ENCODE measurements around the gene GNAO1.
A peak's percentile ranks its signal among the peaks of the same experiment; 100 is the strongest.

The GNAO1 gene

GRCh38 chr16:56242740-56243139 lies 51.5 kb downstream of the GNAO1 start:
- DNase-seq, result no peak

GRCh38 chr16:56244612-56245011 lies 53.3 kb downstream of the GNAO1 start:
- DNase-seq, result no peak

- no peak for DNase-seq
Measured at GRCh38 chr16:56245197-56245596, 53.9 kb downstream of the GNAO1 start.

GRCh38 chr16:56246051-56246817 lies 54.9 kb downstream of the GNAO1 start:
- no peak for DNase-seq

GRCh38 chr16:56247018-56247417 lies 55.7 kb downstream of the GNAO1 start:
- DNase-seq, result no peak

- no peak for DNase-seq
Measured at GRCh38 chr16:56247808-56248207, 56.5 kb downstream of the GNAO1 start.

- DNase-seq, result no peak
Measured at GRCh38 chr16:56252835-56253234, 61.5 kb downstream of the GNAO1 start.

GRCh38 chr16:56255904-56256303 lies 64.6 kb downstream of the GNAO1 start:
- no peak for DNase-seq

GRCh38 chr16:56257239-56257638 lies 66.0 kb downstream of the GNAO1 start:
- DNase-seq, result no peak

- no peak for DNase-seq
Measured at GRCh38 chr16:56257666-56258342, 66.5 kb downstream of the GNAO1 start.

GRCh38 chr16:56258508-56259424 lies 67.5 kb downstream of the GNAO1 start:
- DNase-seq, result no peak

GRCh38 chr16:56259425-56259779 lies 68.1 kb downstream of the GNAO1 start:
- DNase-seq, result no peak

- DNase-seq, result no peak
Measured at GRCh38 chr16:56260378-56261160, 69.3 kb downstream of the GNAO1 start.

- no peak for DNase-seq
Measured at GRCh38 chr16:56261656-56262055, 70.4 kb downstream of the GNAO1 start.

- peak; percentile 16 for DNase-seq
Measured at GRCh38 chr16:56262148-56262547, 70.9 kb downstream of the GNAO1 start.

GRCh38 chr16:56262551-56263245 lies 71.4 kb downstream of the GNAO1 start:
- DNase-seq, result no peak

- no peak for DNase-seq
Measured at GRCh38 chr16:56263711-56264608, 72.7 kb downstream of the GNAO1 start.

- DNase-seq, result no peak
Measured at GRCh38 chr16:56264609-56264972, 73.3 kb downstream of the GNAO1 start.

GRCh38 chr16:56265184-56265583 lies 73.9 kb downstream of the GNAO1 start:
- no peak for DNase-seq

GRCh38 chr16:56265746-56266145 lies 74.5 kb downstream of the GNAO1 start:
- no peak for DNase-seq

Data from fibroblast of skin of right quadriceps (primary cell).